ENCODE measurements around the gene HS1BP3. TPM values are rescaled to one million over a fixed set of nuclear protein-coding genes. Genes with fewer than 3 reads are reported as not detected.
A peak's percentile ranks its signal among the peaks of the same experiment; 100 is the strongest.

The HS1BP3 gene
- total RNA-seq, 1 experiment from 2014 or later: 16.2 TPM

- no peak overlapping the region for H3K4me3 ChIP-seq
- H3K9me2 ChIP-seq (ENCODE audit: insufficient read depth): no peaks in the 10 kb centered on the region
- no peaks in the 10 kb centered on the region for H3K36me3 ChIP-seq (ENCODE audit: low read depth)
- H3K27ac ChIP-seq: no peak overlapping the region
- POLR2A ChIA-PET (ENCODE audit: unreplicated experiment): no interaction called here
- H3K79me2 ChIP-seq (ENCODE audit: low read depth): no peaks in the 10 kb centered on the region
- H3K4me2 ChIP-seq: no peak overlapping the region
- CTCF ChIA-PET: interaction anchor here (0.7 kb wide), 1 partner anchor 30 kb away, joined by 3 read pairs; no protein-coding TSS in a partner anchor
- no peaks in the 10 kb centered on the region for H4K20me1 ChIP-seq (ENCODE audit: insufficient read depth)
- intact Hi-C loops (cut with micrococcal nuclease; ENCODE audit: unreplicated experiment): loop anchor here (5.0 kb wide), 1 partner anchor 118 kb away; no protein-coding TSS in a partner anchor
- no TSS peak for BruUV-seq (replicated peaks)
- no peak for DNase-seq
- H3K4me1 ChIP-seq (replicated peaks; ENCODE audit: insufficient read depth): peaks cover 51% of the 10 kb centered on the region
- no peak overlapping the region for H2AFZ ChIP-seq
- no peaks in the 10 kb centered on the region for H3K27me3 ChIP-seq (ENCODE audit: insufficient read depth, low read depth)
- H3K9me3 ChIP-seq (ENCODE audit: insufficient read depth, low read depth): no peaks in the 10 kb centered on the region
- H3F3A ChIP-seq (ENCODE audit: insufficient read depth, low read depth): peaks cover 17% of the 10 kb centered on the region
- TF ChIP-seq CTCF (conservative IDR thresholded peaks at IDR 0.05) (no peak), EZH2 (IDR thresholded peaks at IDR 0.05; ENCODE audit: low read depth) (no peak)
These were observed 35.2 kb downstream of the HS1BP3 start for GRCh38 chr2:20615466-20616241.

- Histone ChIP-seq H3K9me2 (ENCODE audit: insufficient read depth) (no peaks in the 10 kb centered on the region), H3K27ac (no peak overlapping the region), H3K9me3 (ENCODE audit: insufficient read depth, low read depth) (no peaks in the 10 kb centered on the region), H3K4me1 (replicated peaks; ENCODE audit: insufficient read depth) (peaks cover 47% of the 10 kb centered on the region), H4K20me1 (ENCODE audit: insufficient read depth) (no peaks in the 10 kb centered on the region), H3K36me3 (ENCODE audit: low read depth) (no peaks in the 10 kb centered on the region), H3K27me3 (ENCODE audit: insufficient read depth, low read depth) (no peaks in the 10 kb centered on the region), H2AFZ (no peak overlapping the region), H3K4me2 (peak overlapping the region; percentile 46; the same call in 1 of the 2 replicates), H3F3A (ENCODE audit: insufficient read depth, low read depth) (peaks cover 17% of the 10 kb centered on the region), H3K4me3 (no peak overlapping the region), H3K79me2 (ENCODE audit: low read depth) (no peaks in the 10 kb centered on the region)
- ChIA-PET POLR2A (ENCODE audit: unreplicated experiment) (no interaction called here), CTCF (interaction anchor here (1.2 kb wide), 1 partner anchor 204 kb away, joined by 4 read pairs; no protein-coding TSS in a partner anchor)
- intact Hi-C loops (cut with micrococcal nuclease; ENCODE audit: unreplicated experiment): loop anchor here (5.0 kb wide), 1 partner anchor 118 kb away; no protein-coding TSS in a partner anchor
- no peak for DNase-seq
- TF ChIP-seq CTCF (conservative IDR thresholded peaks at IDR 0.05): no peak
- TF ChIP-seq EZH2 (IDR thresholded peaks at IDR 0.05; ENCODE audit: low read depth): no peak
- no TSS peak for BruUV-seq (replicated peaks)
These were observed 35.8 kb downstream of the HS1BP3 start for GRCh38 chr2:20615068-20615465.

DNA sequence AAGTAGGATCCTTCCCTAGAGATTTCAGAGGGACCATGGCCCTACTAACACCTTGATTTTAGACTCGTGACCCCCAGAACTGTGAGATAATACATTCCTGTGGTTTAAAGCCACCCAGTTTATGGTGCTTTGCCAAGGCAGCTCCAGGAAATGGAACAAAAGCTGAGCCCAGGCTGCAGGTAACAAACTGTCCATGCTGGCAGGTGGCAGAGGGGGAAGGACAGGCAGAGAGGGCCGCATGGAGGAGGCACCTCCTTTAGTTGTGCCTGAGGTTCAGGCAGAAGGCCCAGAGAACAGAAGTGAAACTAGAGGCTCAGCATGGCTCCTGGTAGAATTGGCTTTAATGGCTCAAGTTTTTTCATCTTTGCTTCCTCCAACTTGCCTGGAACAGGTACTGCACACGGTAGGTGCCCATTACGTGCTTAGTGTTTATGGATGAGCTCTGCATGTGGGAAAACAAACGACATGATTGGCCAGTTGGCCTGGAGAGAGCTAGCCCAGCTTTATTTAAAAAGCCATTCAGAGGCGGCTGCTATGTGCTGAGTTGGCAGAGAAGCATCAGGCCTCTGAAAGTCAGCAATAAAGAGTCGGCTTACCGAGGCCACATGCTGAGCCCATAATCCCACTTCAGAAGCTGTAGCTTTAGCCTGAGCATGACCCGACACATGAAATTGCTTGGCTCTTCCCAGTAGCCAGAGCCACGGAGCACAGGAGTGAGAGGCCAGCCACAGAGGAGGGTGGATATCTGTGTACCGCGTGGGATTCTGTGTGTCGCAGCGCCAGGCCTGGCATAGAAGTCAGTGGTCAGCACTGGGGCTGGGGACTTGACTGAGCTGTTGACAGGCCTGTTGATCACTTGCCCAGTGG lies 36.5 kb downstream of the HS1BP3 start:
- Histone ChIP-seq H3K4me3 (no peak overlapping the region), H3F3A (ENCODE audit: insufficient read depth, low read depth) (peaks cover 17% of the 10 kb centered on the region), H3K9me2 (ENCODE audit: insufficient read depth) (no peaks in the 10 kb centered on the region), H3K36me3 (ENCODE audit: low read depth) (no peaks in the 10 kb centered on the region), H3K4me1 (replicated peaks; ENCODE audit: insufficient read depth) (peaks cover 45% of the 10 kb centered on the region), H3K4me2 (peak overlapping the region; percentile 46), H3K9me3 (ENCODE audit: insufficient read depth, low read depth) (no peaks in the 10 kb centered on the region), H3K79me2 (ENCODE audit: low read depth) (no peaks in the 10 kb centered on the region), H2AFZ (no peak overlapping the region), H4K20me1 (ENCODE audit: insufficient read depth) (no peaks in the 10 kb centered on the region), H3K27ac (peak overlapping the region; percentile 44; the same call in 1 of the 2 replicates), H3K27me3 (ENCODE audit: insufficient read depth, low read depth) (no peaks in the 10 kb centered on the region)
- no TSS peak for BruUV-seq (replicated peaks)
- intact Hi-C loops (cut with micrococcal nuclease; ENCODE audit: unreplicated experiment): loop anchor here (5.0 kb wide), 1 partner anchor 117 kb away; no protein-coding TSS in a partner anchor
- POLR2A ChIA-PET (ENCODE audit: unreplicated experiment): interaction anchor here (0.7 kb wide), 1 partner anchor 149 kb away, joined by 3 read pairs; no protein-coding TSS in a partner anchor
- peak; percentile 72 to 78 for DNase-seq
- no peak for TF ChIP-seq CTCF (conservative IDR thresholded peaks at IDR 0.05)
- no peak for TF ChIP-seq EZH2 (IDR thresholded peaks at IDR 0.05; ENCODE audit: low read depth)
- CTCF ChIA-PET: interaction anchor here (0.6 to 1.2 kb wide), 3 partner anchors 49 to 203 kb away, joined by 3 to 4 read pairs (median 4); no protein-coding TSS in a partner anchor

Measured in PC-9 (cell line).